GM23338 (cell line): ENCODE results near the gene FHL1. TPM values are rescaled to one million over a fixed set of nuclear protein-coding genes. Genes with fewer than 3 reads are reported as not detected.

Experiments
- ATAC-seq: fragments of 200-7000 bp; cut with Tn5 transposase; 3 replicates; pipeline ENCODE4 v1.9.1; 2020
- DNase-seq: peaks from one replicate; pipeline ENCODE4 v3.0.0-alpha.2; 2015; ENCODE audit warnings: low spot score
- H2AFZ ChIP-seq: fragments of 200-600 bp; sonication (generic); 2 replicates; pipeline ENCODE4 v1.8.0; 2016; ENCODE audit warnings: antibody characterized with exemption, mild to moderate bottlenecking, moderate library complexity
- H3F3A ChIP-seq: fragments of 200-600 bp; sonication (generic); replicated peaks from 2 replicates; pipeline ENCODE4 v1.8.0; 2017; ENCODE audit warnings: antibody characterized with exemption, mixed run types, low read depth
- H3K27ac ChIP-seq: fragments of 200-600 bp; sonication (generic); 2 replicates; pipeline ENCODE4 v1.6.1; 2016; ENCODE audit warnings: low read depth
- H3K27me3 ChIP-seq: fragments of 200-600 bp; sonication (generic); 2 replicates; pipeline ENCODE4 v1.8.0; 2016; ENCODE audit warnings: mild to moderate bottlenecking, mixed run types, moderate library complexity; ENCODE audit not compliant: insufficient read depth
- H3K36me3 ChIP-seq: fragments of 200-600 bp; sonication (generic); 2 replicates; pipeline ENCODE4 v1.8.0; 2016; ENCODE audit warnings: mild to moderate bottlenecking; ENCODE audit not compliant: insufficient read depth
- H3K4me1 ChIP-seq: fragments of 200-600 bp; sonication (generic); 2 replicates; pipeline ENCODE4 v1.8.0; 2016; ENCODE audit warnings: mild to moderate bottlenecking, moderate library complexity; ENCODE audit not compliant: insufficient read depth
- H3K4me2 ChIP-seq: fragments of 200-600 bp; sonication (generic); 2 replicates; pipeline ENCODE4 v1.7.1; 2017; ENCODE audit warnings: mixed run types
- H3K4me3 ChIP-seq: fragments of 200-600 bp; sonication (generic); 2 replicates; pipeline ENCODE4 v1.6.1; 2016; ENCODE audit warnings: mixed run types
- H3K79me2 ChIP-seq: fragments of 200-600 bp; sonication (generic); replicated peaks from 2 replicates; pipeline ENCODE4 v1.8.0; 2017; ENCODE audit warnings: mild to moderate bottlenecking; ENCODE audit not compliant: insufficient read depth
- H3K9me2 ChIP-seq: fragments of 200-600 bp; sonication (generic); 2 replicates; pipeline ENCODE4 v1.8.0; 2017; ENCODE audit not compliant: insufficient read depth
- H4K20me1 ChIP-seq: fragments of 200-600 bp; sonication (generic); replicated peaks from 2 replicates; pipeline ENCODE4 v1.8.0; 2017; ENCODE audit warnings: mild to moderate bottlenecking; ENCODE audit not compliant: insufficient read depth
- H3K27ac Mint-ChIP-seq: 2 replicates; pipeline ENCODE4 v1.8.0; 2020; ENCODE audit warnings: inconsistent platforms, mild to moderate bottlenecking, moderate library complexity, mixed read lengths
- H3K27me3 Mint-ChIP-seq: 3 replicates; pipeline ENCODE4 v1.8.0; 2022; ENCODE audit warnings: low read depth, mild to moderate bottlenecking, moderate library complexity, mixed read lengths, inconsistent platforms; ENCODE audit not compliant: insufficient read depth, poor library complexity
- H3K36me3 Mint-ChIP-seq: 3 replicates; pipeline ENCODE4 v1.8.0; 2021; ENCODE audit warnings: low read depth, mild to moderate bottlenecking, inconsistent platforms, moderate library complexity, mixed read lengths
- H3K4me1 Mint-ChIP-seq: 3 replicates; pipeline ENCODE4 v1.8.0; 2020; ENCODE audit warnings: mild to moderate bottlenecking, inconsistent platforms, mixed read lengths
- H3K4me3 Mint-ChIP-seq: 3 replicates; pipeline ENCODE4 v1.8.0; 2021; ENCODE audit warnings: moderate library complexity, mild to moderate bottlenecking, inconsistent platforms, mixed read lengths
- H3K9me3 Mint-ChIP-seq: 3 replicates; pipeline ENCODE4 v1.8.0; 2020; ENCODE audit warnings: moderate library complexity, mild to moderate bottlenecking, inconsistent platforms, mixed read lengths
- EZH2 ChIP-seq: fragments of 200-600 bp; sonication (generic); IDR thresholded peaks from one replicate; pipeline ENCODE4 v1.8.0; 2017; ENCODE audit warnings: antibody characterized with exemption, mild to moderate bottlenecking, low read depth; ENCODE audit not compliant: unreplicated experiment
- JUNB ChIP-seq: IDR thresholded peaks from one replicate; pipeline ENCODE4 v1.6.1; 2016; ENCODE audit warnings: antibody characterized with exemption; ENCODE audit not compliant: unreplicated experiment
- STAT1 ChIP-seq: IDR thresholded peaks from one replicate; pipeline ENCODE4 v1.6.1; 2016; ENCODE audit warnings: antibody characterized with exemption; ENCODE audit not compliant: unreplicated experiment
- ZNF114 ChIP-seq: fragments of 250-450 bp; sonication (Bioruptor Pico); IDR thresholded peaks from 2 replicates; pipeline ENCODE4 v1.5.0; 2020; ENCODE audit warnings: mild to moderate bottlenecking, moderate library complexity
- polyA plus RNA-seq: library from polyadenylated mRNA; unstranded; fragments of >200 nt; fragmentation: Nextera tagmentation; extraction: Ambion mirVana; gene quantifications from 2 replicates; pipeline ENCODE4 v1.2.1, GENCODE V29; 2016
- total RNA-seq: library from RNA; depleted of rRNA; stranded (reverse); fragments of >200 nt; shearing (Covaris generic); gene quantifications from 2 replicates; pipeline ENCODE4 v1.2.3, GENCODE V29; 2014
- TF ChIP-seq, protein P1 (sequence below), 2 experiments: fragments of 200-600 bp in 1 of 2; sonication (generic) in 1 of 2; conservative IDR thresholded peaks; 2 replicates each; pipeline versions ENCODE4 v1.5.1 to v1.6.1; 2016 to 2017; ENCODE audit warnings: antibody characterized with exemption in 2 of 2, low read depth in 2 of 2, mild to moderate bottlenecking in 2 of 2, moderate library complexity in 1 of 2
- TF ChIP-seq, protein P2 (sequence below): fragments of 250-450 bp; sonication (Bioruptor Pico); IDR thresholded peaks from 2 replicates; pipeline ENCODE4 v1.5.0; 2020; ENCODE audit warnings: mild to moderate bottlenecking, moderate library complexity
- TF ChIP-seq, protein P3 (sequence below): IDR thresholded peaks from one replicate; pipeline ENCODE4 v1.6.1; 2018; ENCODE audit warnings: antibody characterized with exemption; ENCODE audit not compliant: unreplicated experiment
- TF ChIP-seq, protein P4 (sequence below): IDR thresholded peaks from 2 replicates; pipeline ENCODE4 v1.6.1; 2016; ENCODE audit warnings: antibody characterized with exemption

Gene FHL1
- total and polyA plus RNA-seq, 2 experiments from 2014 or later = 47.9 to 60.4 TPM

DNA sequence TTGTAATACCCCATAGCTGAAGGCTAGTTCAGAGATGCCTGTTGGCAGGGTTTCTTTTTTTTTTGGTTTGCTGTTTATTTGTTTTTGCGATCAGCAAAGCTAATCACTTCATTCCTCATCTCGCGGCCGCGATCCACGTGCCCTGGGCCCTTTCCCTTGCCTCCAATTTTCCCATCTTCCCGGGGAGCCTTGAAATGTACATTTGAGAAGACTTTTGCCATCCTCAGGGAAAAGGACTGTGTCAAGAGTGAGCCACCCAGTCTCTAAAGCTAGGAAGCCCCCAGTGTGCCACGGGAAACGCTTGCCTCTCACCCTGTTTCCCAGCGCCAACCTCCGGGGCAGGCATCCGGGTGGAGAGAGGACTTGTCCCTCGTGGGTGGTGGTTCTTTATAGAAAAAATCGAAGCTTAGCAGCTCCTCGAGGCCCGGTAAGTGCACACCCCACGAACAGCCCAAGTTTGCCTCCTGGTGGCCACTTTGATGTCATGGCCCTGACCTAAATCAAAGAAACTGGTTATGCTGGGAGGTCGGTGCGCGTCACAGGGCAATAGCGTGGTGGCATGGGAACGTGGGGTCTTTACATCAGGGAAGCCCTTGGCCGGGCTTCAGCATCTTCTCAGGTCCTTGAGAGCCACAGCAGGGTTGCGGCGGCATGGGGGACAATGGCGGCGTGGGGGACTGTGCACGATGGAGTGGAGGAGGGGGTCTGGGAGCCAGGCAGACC is 61.8 kb downstream of the FHL1 start:
- TF ChIP-seq, protein P1, sequence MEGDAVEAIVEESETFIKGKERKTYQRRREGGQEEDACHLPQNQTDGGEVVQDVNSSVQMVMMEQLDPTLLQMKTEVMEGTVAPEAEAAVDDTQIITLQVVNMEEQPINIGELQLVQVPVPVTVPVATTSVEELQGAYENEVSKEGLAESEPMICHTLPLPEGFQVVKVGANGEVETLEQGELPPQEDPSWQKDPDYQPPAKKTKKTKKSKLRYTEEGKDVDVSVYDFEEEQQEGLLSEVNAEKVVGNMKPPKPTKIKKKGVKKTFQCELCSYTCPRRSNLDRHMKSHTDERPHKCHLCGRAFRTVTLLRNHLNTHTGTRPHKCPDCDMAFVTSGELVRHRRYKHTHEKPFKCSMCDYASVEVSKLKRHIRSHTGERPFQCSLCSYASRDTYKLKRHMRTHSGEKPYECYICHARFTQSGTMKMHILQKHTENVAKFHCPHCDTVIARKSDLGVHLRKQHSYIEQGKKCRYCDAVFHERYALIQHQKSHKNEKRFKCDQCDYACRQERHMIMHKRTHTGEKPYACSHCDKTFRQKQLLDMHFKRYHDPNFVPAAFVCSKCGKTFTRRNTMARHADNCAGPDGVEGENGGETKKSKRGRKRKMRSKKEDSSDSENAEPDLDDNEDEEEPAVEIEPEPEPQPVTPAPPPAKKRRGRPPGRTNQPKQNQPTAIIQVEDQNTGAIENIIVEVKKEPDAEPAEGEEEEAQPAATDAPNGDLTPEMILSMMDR (conservative IDR thresholded peaks at IDR 0.05; ENCODE audit: low read depth in 2 of 2) = peak; percentile 41 to 61
- no peak for TF ChIP-seq ZNF114 (CRISPR knock-in tag)
- H3F3A ChIP-seq = no peaks in the 10 kb centered on the region
- Mint-ChIP-seq H3K27ac (no peak overlapping the region), H3K27me3 (peaks cover 1% of the 10 kb centered on the region), H3K4me1 (peaks cover 19% of the 10 kb centered on the region; the same call in 2 of the 3 replicates), H3K4me3 (no peak overlapping the region), H3K9me3 (no peaks in the 10 kb centered on the region), H3K36me3 (no peaks in the 10 kb centered on the region; the same call in 1 of the 3 replicates)
- H4K20me1 ChIP-seq = no peaks in the 10 kb centered on the region
- peak overlapping the region; percentile 69; the same call in 1 of the 2 replicates for H3K27ac ChIP-seq
- no peak overlapping the region for H3K4me2 ChIP-seq
- no peak overlapping the region for H2AFZ ChIP-seq
- no peaks in the 10 kb centered on the region for H3K79me2 ChIP-seq
- no peak overlapping the region for H3K4me3 ChIP-seq
- no peaks in the 10 kb centered on the region for H3K9me2 ChIP-seq
- H3K36me3 ChIP-seq = no peaks in the 10 kb centered on the region
- peaks cover 3% of the 10 kb centered on the region; the same call in 1 of the 2 replicates for H3K4me1 ChIP-seq
- peak; percentile 57 for DNase-seq
- ATAC-seq = peak; percentile 75
- no peaks in the 10 kb centered on the region for H3K27me3 ChIP-seq

DNA sequence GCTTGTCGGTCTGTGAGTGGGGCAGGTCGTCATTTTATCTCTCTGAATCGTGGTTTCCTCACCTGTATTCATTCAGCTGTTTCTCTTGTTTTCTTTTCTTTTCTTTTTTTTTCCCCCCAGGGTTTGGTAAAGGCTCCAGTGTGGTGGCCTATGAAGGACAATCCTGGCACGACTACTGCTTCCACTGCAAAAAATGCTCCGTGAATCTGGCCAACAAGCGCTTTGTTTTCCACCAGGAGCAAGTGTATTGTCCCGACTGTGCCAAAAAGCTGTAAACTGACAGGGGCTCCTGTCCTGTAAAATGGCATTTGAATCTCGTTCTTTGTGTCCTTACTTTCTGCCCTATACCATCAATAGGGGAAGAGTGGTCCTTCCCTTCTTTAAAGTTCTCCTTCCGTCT is 62.4 kb downstream of the FHL1 start:
- Histone ChIP-seq H3K27ac (no peak overlapping the region), H3K4me2 (no peak overlapping the region), H2AFZ (no peak overlapping the region), H3F3A (no peaks in the 10 kb centered on the region), H4K20me1 (no peaks in the 10 kb centered on the region), H3K27me3 (no peaks in the 10 kb centered on the region), H3K4me3 (no peak overlapping the region), H3K4me1 (peaks cover 3% of the 10 kb centered on the region; the same call in 1 of the 2 replicates), H3K9me2 (no peaks in the 10 kb centered on the region), H3K36me3 (no peaks in the 10 kb centered on the region), H3K79me2 (no peaks in the 10 kb centered on the region)
- Mint-ChIP-seq H3K9me3 (no peaks in the 10 kb centered on the region), H3K4me3 (no peak overlapping the region), H3K4me1 (peaks cover 15% of the 10 kb centered on the region; the same call in 2 of the 3 replicates), H3K36me3 (no peaks in the 10 kb centered on the region; the same call in 1 of the 3 replicates), H3K27me3 (peaks cover 1% of the 10 kb centered on the region), H3K27ac (no peak overlapping the region)
- DNase-seq = no peak
- no peak for ATAC-seq
- TF ChIP-seq, protein P2, sequence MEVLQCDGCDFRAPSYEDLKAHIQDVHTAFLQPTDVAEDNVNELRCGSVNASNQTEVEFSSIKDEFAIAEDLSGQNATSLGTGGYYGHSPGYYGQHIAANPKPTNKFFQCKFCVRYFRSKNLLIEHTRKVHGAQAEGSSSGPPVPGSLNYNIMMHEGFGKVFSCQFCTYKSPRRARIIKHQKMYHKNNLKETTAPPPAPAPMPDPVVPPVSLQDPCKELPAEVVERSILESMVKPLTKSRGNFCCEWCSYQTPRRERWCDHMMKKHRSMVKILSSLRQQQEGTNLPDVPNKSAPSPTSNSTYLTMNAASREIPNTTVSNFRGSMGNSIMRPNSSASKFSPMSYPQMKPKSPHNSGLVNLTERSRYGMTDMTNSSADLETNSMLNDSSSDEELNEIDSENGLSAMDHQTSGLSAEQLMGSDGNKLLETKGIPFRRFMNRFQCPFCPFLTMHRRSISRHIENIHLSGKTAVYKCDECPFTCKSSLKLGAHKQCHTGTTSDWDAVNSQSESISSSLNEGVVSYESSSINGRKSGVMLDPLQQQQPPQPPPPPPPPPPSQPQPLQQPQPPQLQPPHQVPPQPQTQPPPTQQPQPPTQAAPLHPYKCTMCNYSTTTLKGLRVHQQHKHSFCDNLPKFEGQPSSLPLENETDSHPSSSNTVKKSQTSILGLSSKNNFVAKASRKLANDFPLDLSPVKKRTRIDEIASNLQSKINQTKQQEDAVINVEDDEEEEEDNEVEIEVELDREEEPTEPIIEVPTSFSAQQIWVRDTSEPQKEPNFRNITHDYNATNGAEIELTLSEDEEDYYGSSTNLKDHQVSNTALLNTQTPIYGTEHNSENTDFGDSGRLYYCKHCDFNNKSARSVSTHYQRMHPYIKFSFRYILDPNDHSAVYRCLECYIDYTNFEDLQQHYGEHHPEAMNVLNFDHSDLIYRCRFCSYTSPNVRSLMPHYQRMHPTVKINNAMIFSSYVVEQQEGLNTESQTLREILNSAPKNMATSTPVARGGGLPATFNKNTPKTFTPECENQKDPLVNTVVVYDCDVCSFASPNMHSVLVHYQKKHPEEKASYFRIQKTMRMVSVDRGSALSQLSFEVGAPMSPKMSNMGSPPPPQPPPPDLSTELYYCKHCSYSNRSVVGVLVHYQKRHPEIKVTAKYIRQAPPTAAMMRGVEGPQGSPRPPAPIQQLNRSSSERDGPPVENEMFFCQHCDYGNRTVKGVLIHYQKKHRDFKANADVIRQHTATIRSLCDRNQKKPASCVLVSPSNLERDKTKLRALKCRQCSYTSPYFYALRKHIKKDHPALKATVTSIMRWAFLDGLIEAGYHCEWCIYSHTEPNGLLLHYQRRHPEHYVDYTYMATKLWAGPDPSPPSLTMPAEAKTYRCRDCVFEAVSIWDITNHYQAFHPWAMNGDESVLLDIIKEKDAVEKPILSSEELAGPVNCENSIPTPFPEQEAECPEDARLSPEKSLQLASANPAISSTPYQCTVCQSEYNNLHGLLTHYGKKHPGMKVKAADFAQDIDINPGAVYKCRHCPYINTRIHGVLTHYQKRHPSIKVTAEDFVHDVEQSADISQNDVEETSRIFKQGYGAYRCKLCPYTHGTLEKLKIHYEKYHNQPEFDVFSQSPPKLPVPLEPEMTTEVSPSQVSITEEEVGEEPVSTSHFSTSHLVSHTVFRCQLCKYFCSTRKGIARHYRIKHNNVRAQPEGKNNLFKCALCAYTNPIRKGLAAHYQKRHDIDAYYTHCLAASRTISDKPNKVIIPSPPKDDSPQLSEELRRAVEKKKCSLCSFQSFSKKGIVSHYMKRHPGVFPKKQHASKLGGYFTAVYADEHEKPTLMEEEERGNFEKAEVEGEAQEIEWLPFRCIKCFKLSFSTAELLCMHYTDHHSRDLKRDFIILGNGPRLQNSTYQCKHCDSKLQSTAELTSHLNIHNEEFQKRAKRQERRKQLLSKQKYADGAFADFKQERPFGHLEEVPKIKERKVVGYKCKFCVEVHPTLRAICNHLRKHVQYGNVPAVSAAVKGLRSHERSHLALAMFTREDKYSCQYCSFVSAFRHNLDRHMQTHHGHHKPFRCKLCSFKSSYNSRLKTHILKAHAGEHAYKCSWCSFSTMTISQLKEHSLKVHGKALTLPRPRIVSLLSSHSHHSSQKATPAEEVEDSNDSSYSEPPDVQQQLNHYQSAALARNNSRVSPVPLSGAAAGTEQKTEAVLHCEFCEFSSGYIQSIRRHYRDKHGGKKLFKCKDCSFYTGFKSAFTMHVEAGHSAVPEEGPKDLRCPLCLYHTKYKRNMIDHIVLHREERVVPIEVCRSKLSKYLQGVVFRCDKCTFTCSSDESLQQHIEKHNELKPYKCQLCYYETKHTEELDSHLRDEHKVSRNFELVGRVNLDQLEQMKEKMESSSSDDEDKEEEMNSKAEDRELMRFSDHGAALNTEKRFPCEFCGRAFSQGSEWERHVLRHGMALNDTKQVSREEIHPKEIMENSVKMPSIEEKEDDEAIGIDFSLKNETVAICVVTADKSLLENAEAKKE (CRISPR knock-in tag) = no peak
- TF ChIP-seq JUNB = no peak
- TF ChIP-seq EZH2 = no peak
- TF ChIP-seq, protein P3, sequence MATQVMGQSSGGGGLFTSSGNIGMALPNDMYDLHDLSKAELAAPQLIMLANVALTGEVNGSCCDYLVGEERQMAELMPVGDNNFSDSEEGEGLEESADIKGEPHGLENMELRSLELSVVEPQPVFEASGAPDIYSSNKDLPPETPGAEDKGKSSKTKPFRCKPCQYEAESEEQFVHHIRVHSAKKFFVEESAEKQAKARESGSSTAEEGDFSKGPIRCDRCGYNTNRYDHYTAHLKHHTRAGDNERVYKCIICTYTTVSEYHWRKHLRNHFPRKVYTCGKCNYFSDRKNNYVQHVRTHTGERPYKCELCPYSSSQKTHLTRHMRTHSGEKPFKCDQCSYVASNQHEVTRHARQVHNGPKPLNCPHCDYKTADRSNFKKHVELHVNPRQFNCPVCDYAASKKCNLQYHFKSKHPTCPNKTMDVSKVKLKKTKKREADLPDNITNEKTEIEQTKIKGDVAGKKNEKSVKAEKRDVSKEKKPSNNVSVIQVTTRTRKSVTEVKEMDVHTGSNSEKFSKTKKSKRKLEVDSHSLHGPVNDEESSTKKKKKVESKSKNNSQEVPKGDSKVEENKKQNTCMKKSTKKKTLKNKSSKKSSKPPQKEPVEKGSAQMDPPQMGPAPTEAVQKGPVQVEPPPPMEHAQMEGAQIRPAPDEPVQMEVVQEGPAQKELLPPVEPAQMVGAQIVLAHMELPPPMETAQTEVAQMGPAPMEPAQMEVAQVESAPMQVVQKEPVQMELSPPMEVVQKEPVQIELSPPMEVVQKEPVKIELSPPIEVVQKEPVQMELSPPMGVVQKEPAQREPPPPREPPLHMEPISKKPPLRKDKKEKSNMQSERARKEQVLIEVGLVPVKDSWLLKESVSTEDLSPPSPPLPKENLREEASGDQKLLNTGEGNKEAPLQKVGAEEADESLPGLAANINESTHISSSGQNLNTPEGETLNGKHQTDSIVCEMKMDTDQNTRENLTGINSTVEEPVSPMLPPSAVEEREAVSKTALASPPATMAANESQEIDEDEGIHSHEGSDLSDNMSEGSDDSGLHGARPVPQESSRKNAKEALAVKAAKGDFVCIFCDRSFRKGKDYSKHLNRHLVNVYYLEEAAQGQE = no peak
- TF ChIP-seq, protein P4, sequence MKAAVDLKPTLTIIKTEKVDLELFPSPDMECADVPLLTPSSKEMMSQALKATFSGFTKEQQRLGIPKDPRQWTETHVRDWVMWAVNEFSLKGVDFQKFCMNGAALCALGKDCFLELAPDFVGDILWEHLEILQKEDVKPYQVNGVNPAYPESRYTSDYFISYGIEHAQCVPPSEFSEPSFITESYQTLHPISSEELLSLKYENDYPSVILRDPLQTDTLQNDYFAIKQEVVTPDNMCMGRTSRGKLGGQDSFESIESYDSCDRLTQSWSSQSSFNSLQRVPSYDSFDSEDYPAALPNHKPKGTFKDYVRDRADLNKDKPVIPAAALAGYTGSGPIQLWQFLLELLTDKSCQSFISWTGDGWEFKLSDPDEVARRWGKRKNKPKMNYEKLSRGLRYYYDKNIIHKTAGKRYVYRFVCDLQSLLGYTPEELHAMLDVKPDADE = no peak
- no peak for TF ChIP-seq STAT1
